ENCODE measurements around the gene PDSS2.

- TF ChIP-seq CTCF (optimal IDR thresholded peaks at IDR 0.05 in 1 of 3, IDR thresholded peaks at IDR 0.05 in 1 of 3, conservative IDR thresholded peaks at IDR 0.05 in 1 of 3; ENCODE audit: extremely low read depth in 1 of 3, insufficient read depth in 2 of 3, low read length in 3 of 3) (no peak), EZH2 (IDR thresholded peaks at IDR 0.05; ENCODE audit: low read length) (no peak)
Observed at GRCh38 chr6:107493158-107494057, 34.0 kb upstream of the PDSS2 start.

Data from keratinocyte (primary cell).